Activated T-cell treated with anti-CD3 and anti-CD28 coated beads for 24 hours (primary cell): ENCODE data around the gene TBPL2.
"Not testable (repeated sequence)": the region's sequence is repeated elsewhere in the genome, so short reads cannot be mapped to it uniquely, and the experiment has no call there.

Experiments
- DNase-seq: peaks from one replicate; pipeline ENCODE4 v3.0.0-alpha.2; 2020; ENCODE audit warnings: low read depth

TBPL2 gene

DNA sequence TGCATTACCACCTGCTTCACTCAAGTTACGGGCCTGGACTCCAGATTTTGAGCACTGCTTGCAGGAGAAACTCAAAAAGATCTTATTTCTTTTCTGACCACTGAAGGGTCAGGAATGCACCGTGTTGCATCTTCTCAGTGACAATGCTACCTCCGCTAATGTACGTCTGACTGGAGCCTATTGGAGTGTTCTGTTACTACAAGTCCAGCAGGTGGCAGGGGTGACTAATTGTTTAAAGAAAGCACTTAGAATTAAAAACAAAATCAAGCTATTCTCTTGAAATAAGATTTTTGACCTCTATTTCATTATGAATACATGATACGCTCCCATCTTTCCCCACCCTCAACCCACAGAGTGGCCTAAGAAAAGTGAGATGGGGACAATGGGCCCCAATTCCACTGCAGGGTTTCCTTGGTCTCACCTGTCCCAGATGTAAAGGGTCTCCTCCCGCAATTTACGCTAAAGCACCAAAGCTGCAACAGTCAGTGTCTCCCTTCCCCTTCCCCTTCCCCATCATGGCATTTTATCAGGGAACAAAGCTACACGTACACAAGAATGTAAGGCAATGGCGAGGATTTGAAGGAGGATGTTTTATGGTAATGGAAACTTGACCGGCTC, 2.2 kb downstream of the TBPL2 start:
- DNase-seq, result no peak

DNA sequence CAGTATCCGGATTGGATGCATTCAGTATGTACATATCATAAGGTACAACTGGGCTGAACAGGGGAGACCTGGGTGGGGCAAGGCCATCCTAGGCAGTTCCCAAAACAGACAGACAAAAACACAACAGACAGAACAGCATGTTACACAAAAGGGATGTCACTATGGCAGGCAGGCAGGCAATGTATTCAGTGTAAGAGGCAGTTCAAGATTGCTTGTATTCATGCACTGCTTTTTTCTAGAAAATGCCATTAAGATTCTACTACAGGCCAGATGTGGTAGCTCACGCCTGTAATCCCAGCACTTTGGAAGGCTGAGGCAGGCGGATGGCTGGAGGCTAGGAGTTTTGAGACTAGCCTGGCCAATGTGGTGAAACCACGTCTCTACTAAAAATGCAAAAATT, 3.5 kb downstream of the TBPL2 start:
- no peak for DNase-seq

DNA sequence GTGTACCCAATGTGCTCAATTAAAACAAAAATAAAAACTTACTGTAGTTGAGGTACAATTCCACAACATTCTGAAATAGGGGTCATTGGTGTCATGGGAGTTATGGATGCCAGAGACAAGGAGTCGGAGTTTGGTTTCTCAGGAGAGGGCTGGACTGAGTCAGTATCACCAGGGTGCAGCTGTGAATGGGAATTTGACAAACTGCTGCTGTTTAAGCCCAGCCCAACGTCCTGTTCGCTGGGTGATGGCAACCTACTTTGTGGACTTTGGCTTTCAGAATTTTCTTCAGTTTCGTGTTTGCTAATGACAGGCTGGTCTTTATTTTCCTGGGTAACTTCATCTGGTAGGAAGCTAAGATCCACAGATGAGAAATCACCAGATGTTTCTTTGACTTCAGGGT, 3.9 kb downstream of the TBPL2 start:
- no peak for DNase-seq

DNA sequence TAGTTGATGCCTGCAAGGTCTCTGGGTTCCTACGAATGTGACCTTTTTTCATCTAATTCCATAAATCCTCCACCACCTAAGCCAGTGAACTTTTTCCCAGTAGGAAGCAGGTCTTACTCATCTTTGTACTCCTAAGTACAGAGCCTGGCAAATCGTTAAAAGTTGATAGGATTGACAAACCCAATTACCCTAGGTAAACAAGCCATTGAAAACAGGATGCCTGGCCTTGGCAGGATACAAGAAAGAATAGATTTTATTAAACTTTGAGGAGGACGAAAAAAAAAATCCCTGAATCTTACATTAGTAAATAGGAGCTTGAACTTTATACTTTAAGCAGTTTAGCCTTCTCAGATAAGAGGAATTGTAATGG, 5.6 kb downstream of the TBPL2 start:
- no peak for DNase-seq

DNA sequence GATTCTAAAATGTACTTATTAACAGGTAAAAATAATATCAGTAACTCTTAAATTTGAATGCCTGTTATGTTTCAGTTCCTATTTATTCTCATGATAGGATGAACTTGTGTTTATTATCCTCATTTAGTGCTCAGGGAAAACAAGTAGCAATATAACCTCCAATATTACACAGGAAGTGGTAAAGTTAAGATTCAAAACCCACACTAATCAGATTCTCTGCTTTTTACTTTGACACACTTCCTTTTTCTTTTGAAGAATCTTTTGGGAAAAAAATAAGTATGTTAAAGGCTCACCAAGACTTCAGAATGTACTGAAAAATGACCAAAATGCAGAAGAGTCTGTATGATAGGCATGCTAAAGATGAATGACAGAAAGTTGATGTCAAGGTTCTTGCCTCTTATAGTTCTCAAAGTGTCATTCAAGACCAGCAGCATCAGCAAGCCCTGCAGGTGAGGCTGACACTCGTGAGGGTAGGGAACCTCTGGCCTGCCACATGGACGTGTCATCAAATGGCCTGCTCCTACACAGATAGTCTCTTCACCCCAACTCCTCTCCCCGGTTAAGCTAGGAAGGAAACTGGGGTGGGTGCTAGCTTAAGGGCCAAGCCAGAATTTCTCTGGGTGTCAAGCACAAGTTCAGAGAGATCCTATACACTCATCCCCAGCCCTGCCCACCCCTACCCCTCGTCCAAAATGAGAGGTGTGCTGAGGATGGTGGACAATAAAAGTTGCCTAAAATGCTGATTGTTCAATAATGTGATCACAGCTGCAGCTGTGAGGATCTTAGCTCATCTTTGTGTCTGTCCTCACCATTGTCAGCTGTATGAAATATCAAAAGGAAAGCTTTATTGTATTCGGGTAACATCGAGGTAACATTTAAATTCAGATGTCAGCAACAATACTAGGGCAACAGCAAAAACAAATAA, 6.3 kb downstream of the TBPL2 start:
- no peak for DNase-seq

DNA sequence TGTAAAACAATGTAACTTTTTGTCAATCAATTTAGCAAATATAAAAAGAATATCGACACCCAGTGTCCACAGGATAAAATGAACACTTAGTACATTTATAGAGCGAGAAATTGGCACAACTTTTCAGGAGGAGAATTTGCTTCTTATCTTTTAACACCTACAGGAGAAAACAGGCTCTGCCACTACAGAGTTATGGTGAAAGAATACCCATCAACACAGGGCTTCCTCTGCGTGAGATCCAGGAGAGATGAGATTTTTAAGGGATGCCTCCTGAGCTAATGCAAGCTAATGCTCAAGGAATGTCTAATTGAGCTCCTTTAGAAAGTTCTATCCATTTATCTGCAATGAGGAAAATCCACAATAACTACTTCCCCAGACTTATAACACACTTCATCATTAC, 7.8 kb downstream of the TBPL2 start:
- no peak for DNase-seq

DNA sequence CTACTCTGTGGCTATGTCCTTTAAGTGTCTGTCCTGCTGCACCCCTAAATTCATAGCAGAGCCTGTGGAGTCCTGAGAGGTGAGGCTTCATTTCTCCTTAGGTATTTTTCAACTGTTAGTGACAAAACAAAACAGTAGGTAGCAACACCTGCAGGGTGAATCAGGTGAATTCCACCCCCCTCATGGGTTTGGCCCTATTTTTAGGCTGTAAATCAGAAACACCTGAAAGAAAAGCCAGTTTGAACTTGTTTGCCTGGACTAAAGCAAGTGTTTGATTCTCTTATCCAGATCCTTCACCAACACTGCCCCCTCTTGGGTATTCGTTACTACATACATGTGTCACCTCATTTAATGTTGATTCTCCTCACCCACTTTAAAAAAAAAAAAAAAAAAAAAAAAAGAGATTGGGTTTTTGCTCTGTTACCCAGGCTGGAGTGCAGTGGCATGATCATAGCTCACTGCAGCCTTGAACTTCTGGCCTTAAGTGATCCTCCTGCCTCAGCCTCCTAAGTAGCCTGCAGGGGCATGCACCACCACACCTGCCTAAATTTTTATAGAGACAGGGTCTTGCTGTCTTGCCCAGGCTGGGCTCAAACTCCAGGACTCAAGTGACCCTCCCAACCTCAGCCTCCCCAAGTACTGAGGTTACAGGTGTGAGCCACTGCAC, 10.3 kb downstream of the TBPL2 start:
- peak; percentile 36 for DNase-seq

DNA sequence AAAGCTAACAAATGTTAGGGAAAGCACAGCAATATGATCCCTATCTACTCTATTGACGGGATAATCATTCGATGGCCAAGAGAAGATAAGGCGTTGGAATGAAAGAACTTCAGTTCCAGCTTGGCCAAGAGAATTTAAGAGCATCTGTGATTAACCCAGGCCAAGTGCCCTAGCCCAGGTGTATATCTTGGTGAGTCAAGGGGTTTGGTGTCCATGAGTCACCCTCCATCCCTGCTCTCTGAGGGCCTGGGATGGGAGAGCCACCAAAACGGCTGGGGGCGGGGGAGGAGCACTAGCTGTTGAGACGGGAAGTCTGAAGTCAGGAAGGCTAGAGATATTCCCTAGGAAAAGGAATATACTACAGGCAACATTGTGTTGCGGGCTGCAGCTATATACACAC, 13.0 kb downstream of the TBPL2 start:
- no peak for DNase-seq

DNA sequence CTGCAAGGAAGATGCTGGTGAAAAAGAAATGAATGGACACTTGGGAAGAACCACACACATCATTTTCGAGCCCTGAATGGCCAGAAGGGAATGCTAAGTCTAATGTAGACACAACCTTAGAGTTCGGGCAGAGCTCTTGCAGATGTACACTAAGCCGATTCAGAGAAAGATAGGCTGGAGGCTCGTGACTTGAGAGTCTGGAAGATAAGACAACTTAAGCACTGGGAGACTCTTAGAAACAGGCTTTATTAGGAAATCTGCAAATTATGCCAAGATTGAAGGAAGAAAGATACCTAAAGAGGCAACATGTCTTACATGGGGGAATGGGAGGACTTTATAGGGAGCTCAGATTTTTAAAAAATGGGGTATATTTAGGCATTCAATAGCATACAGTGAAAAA, 13.5 kb downstream of the TBPL2 start:
- DNase-seq, result no peak

DNA sequence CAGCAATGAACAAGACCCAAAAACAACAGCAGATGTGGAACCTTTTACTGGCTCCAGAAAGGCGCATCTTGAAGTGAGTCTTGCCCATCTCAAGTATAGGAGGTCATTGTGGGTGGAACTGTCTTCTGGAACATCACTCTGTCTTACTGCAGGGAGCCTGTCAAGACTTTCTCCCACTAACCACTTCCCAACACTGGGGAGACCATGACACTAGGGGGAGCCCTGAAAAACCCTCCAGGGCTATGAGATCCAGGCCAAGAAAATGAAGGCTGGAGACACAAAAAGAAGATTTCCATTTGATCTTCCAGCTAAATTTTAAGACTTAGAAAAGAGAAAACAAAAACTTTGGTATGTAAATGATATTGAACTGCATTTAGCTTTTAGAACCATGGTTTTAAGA, 15.3 kb downstream of the TBPL2 start:
- DNase-seq, result no peak

DNA sequence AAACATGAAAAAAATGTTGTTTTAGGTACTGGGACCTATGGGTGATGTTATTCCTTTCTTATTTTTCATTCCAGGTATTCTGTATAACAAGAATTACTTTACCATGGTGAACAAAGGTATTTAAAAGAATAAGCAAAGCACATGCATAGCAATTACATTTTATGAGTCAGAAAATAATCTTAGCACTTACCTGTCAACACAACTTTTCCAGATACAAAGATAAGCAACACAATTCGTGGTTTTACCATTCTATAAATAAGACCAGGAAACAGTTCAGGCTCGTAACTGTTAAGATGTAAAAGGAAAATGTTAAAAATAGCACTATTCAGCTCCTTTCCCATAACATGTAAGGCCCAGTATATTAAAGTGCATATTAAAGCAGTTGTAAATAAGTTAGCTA, 16.4 kb downstream of the TBPL2 start:
- DNase-seq, result no peak

DNA sequence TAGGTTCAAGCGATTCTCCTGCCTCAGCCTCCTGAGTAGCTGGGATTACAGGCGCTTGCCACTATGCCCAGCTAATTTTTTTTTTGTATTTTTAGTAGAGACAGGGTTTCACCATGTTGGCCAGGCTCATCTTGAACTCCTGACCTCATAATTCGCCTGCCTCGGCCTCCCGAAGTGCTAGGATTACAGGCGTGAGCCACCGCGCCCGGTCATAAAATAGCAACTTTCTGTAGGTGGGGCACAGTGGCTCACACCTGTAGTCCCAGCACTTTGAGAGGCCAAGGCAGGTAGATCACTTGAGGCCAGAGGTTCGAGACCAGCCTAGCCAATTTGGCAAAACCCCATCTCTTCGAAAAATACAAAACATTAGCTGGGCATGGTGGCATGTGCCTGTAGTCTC, 18.1 kb downstream of the TBPL2 start:
- not testable (repeated sequence) for DNase-seq

DNA sequence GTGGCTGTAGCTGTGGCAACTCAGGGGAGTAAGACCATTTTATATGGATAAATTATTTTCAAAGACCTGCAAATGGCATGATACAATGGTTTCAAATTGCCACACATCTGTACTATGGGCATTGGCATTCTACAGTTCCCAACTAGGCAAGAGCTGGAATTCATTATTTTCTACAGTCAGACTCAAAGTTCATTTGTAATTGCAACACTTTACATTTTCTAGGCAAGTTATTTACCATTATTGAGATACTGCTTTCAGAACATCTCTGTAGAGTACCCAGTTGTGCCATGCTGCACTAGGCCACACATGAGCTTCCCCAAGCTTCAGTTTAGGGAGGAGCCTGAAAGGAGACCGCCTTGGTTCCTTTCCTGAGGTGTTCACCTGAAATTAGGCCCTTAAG, 20.8 kb downstream of the TBPL2 start:
- DNase-seq, result no peak

DNA sequence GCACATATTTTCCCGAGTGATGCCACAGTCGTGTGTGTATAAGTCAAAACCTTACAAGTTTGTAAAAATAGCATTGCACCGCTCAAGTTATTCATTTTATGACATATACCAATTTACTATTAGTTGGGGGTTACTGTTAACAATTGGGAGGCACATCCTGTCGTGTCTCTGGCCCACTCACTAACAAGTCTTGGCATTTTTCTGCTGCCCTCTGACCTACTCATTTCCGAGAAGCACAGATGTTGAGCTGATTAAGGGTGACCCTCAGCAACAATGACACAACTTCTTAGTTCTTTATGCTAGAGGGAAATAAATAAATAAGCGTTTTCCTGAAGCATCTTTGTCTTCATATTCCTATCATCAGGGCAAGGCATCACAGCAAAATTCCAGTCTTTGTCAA, 22.0 kb downstream of the TBPL2 start:
- DNase-seq, result no peak

DNA sequence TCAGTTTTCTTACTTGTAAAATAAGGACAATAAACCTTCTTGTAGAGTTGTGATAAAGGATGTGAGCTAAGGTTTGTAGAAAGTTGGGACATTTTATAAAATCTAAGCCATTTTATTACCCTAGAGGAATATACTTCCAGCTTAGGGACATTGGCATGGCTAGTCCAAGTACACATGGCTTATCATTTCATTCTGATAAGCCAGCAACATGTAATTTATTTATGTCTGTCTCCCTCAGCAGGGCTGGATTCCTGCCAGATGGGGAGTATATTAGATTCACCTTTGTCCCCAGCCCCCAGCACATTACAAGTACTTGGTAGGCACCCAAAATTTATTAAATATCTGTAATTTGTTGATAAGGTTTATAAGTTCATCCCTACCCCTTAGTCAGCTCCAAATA, 22.5 kb downstream of the TBPL2 start:
- DNase-seq, result no peak

DNA sequence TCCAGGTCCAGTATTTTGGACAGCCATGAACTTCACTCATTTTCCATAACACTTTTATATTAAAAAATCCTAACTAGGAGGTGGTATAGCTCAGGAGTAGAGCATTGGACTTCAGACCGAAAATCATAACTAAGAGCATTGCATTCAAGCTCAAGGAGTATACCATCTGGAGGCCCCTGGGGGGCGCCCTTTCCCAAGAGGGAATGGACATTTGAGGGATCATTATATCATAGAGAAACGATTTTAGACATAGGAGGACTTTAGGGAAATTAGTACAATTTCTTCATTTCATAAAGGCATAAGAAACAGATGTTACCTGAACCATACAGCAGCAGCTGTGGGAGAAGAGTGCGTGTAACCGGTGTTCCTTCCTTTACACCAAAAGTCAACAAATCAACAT, 23.6 kb downstream of the TBPL2 start:
- DNase-seq, result no peak

DNA sequence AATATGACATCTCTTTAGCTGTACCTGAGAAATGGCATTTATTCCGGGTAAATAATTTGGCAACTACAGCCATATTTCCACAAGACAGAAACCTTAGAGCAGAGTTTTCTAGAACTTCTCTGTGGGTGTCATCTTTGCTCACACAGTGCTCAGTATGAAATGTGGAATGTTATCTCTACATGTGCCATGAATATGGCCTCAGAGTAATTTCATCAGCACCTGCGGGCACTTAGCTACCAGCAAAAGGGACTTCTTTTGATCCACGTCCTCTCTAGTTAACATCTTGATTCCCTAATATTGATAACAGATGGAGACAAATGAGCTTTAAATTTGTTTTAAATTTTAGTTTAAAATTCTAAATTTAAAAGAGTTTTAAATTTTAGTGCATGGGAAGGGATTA, 25.9 kb downstream of the TBPL2 start:
- no peak for DNase-seq

DNA sequence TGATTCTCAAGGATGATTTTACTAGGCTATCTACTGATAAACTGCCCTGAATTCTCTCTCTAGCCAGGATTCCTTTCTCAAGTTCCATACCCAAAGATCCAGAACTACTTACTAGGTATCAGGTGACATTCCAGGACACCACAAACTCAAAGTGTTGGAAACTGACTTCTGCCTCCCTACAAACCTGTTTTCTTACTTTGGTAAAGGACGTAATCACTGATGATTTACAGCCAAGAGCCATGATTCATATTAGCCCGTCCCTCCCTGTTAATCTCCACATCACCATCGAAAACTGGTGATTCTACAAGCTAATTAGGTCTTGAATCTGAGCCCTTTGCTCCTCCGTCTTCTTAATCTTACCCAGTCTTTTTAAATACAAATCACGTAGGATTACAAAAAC, 27.7 kb downstream of the TBPL2 start:
- no peak for DNase-seq

DNA sequence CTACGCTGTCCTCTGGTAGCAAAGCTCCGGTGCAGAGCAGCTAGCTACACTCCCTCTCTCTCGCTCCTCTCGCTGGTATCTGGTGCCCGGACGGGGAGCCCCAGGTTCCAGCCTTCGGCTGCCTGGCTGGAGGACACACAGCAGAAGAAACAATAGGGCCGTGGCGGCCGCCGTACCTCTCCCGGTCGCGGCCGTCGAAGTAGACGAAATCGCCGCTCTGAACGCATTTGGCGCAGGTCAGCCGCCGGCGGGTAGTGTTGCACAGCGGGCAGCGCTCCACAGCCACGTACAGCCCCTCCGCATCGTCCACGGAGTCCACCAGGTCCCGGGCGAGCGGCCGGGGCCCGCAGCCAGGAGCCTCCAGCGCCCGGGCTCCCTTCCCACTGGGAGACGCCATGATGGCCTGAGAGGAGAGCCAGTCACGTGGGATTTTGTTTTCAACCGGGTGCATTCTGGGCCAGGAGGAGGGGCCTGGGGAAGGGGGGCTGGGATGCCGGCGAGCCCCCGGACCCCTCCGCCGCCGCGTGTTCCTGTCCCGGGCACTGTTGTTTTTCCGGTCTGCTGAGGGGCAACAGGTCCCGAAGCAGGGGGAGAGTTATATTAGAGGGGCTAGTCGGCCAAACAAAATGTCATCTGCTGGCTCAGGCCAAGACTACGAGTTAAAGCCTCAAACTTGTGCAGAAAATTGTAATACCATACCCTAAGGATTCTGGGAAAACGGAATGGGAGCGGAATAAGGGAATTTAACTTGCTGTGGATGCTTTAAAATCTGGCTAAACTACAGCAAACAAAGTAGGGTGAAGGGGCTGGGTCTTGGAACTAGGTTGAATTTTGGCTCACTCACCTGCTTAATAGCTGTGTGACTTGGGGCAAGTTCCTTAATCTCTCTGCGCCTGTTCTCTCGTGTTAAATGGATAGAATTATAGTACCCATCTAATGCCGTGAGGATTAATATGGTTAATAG, 28.7 kb downstream of the TBPL2 start, which contains the start of gene ATG14:
ATG14 (minus strand) TSS at position 405 of the 964 bp plus-strand sequence; CDS start at position 397, 8 bp downstream.
- peak; percentile 73 for DNase-seq

DNA sequence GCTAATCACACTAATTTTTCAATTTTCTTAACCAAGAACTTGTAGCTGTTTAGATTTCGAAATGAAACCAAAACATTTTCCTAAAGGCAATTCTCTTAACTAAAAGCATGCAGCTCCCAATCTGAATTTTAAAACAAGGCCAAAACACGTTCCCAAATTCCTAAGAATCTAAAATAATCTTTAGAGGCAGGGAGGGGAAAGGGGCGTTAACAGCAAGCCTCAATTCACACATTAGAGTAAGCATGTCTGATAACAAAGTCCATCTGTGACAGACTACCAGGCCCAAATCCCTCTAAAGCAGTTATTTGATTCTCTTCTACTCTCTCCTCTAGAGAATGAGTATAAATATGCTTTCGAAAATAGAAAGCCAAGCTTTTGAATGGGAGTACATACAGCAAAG, 29.5 kb downstream of the TBPL2 start:
- DNase-seq, result no peak

DNA sequence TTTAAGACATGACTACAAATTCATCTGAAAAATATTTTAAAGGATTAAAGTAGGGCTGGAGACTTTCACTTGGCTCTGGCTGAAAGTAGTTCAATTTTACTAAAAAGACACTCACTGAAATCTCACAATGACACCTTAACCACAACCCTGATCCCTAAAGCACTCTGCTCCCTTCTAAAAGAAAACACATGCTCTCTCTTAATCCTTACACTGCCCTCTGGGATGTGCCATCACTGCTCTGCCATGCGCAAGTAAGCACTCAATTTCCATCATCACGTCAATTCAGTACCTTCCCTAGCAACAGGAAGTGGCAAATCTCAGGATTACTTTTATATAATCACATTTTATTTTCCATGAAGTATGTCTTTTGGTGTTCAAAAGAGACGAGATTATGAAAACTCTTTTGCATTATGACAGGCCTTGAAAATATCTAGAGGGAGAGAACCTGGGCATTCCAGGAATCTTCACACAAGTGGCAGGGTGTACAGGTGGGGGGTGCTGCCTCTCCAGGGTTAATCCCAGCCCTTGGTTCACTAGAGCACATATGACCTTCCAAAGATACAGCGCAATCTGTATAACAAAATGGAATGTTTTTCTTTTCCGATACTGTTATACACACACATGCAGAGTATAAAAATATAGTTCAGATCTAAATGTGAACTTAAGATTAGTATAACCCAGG, 36.1 kb downstream of the TBPL2 start:
- DNase-seq, result no peak
